Measurements from ENCODE around the gene CCDC14.

DNA sequence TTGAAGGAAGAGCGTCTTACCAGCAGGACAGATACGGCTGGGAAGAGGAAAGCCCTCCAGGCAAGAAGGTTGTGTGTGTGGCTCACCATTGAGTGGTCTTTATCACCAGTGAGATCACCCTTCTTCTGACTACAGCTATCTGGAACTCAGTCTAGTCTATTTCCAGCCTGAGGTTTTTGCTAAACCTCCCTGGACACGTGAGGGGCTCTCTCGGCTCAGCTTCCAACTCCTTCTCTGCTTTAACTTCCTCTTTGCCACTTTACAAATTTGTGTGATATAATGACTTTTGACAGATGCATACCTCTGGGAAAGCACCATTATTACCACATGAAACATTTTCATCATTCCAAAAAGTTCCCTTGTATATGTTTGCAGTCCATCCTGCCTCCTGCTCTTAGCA lies 46.2 kb upstream of the CCDC14 start:
- TF ChIP-seq, protein P1, sequence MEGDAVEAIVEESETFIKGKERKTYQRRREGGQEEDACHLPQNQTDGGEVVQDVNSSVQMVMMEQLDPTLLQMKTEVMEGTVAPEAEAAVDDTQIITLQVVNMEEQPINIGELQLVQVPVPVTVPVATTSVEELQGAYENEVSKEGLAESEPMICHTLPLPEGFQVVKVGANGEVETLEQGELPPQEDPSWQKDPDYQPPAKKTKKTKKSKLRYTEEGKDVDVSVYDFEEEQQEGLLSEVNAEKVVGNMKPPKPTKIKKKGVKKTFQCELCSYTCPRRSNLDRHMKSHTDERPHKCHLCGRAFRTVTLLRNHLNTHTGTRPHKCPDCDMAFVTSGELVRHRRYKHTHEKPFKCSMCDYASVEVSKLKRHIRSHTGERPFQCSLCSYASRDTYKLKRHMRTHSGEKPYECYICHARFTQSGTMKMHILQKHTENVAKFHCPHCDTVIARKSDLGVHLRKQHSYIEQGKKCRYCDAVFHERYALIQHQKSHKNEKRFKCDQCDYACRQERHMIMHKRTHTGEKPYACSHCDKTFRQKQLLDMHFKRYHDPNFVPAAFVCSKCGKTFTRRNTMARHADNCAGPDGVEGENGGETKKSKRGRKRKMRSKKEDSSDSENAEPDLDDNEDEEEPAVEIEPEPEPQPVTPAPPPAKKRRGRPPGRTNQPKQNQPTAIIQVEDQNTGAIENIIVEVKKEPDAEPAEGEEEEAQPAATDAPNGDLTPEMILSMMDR (IDR thresholded peaks at IDR 0.05): no peak
- TF ChIP-seq ZNF232 (CRISPR knock-in tag; IDR thresholded peaks at IDR 0.05) (no peak), E2F5 (CRISPR knock-in tag; IDR thresholded peaks at IDR 0.05) (no peak), JUN (CRISPR knock-in tag; IDR thresholded peaks at IDR 0.05) (no peak), ESRRA (CRISPR knock-in tag; IDR thresholded peaks at IDR 0.05; ENCODE audit: borderline replicate concordance) (no peak), FOXP4 (CRISPR knock-in tag; IDR thresholded peaks at IDR 0.05) (no peak), RELA (CRISPR knock-in tag; IDR thresholded peaks at IDR 0.05; ENCODE audit: borderline replicate concordance) (no peak), TEAD4 (CRISPR knock-in tag; IDR thresholded peaks at IDR 0.05) (no peak), USF2 (CRISPR knock-in tag; IDR thresholded peaks at IDR 0.05) (no peak)
- TF ChIP-seq, protein P2, sequence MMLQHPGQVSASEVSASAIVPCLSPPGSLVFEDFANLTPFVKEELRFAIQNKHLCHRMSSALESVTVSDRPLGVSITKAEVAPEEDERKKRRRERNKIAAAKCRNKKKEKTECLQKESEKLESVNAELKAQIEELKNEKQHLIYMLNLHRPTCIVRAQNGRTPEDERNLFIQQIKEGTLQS (CRISPR knock-in tag; conservative IDR thresholded peaks at IDR 0.05): no peak
